ENCODE data around the gene NCOA7.

DNA sequence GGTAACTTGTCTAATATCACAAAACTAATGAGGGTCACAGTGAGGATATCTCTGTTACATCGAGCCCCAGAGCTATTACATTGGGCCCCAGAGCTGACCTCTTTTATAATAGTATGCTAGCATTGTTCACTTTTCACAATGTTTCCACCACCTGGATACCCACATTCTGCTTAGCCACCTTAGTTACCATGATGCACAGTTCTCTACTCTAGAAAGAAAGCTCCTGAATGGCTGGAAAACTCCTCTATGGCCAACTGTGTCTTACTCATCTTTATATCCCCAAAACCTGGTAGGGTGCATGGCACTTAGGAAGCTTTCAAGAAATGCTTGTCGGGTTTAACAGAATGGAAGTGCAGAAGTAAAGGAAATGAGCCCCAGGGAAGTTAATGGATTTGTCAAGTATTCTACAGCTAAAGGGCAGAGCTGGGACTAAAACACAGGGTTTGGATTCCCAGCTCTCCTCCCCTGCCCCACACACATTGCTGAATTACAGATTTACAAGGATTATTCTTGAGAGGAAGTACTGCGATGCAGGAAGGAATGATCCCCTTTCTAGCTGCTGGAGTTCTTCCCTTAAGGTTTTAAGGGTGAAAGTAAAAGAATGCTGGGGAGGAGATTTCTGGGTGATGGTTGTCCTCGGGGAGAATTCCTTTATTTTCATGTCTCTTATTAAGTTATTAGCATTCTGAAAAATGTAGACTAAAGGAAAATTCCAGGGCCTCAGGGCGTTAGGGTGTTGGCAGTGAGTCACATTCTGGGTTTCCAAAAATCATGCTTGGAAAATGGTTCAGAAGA is 149.7 kb downstream of the NCOA7 start:
- TF ChIP-seq, protein P1, sequence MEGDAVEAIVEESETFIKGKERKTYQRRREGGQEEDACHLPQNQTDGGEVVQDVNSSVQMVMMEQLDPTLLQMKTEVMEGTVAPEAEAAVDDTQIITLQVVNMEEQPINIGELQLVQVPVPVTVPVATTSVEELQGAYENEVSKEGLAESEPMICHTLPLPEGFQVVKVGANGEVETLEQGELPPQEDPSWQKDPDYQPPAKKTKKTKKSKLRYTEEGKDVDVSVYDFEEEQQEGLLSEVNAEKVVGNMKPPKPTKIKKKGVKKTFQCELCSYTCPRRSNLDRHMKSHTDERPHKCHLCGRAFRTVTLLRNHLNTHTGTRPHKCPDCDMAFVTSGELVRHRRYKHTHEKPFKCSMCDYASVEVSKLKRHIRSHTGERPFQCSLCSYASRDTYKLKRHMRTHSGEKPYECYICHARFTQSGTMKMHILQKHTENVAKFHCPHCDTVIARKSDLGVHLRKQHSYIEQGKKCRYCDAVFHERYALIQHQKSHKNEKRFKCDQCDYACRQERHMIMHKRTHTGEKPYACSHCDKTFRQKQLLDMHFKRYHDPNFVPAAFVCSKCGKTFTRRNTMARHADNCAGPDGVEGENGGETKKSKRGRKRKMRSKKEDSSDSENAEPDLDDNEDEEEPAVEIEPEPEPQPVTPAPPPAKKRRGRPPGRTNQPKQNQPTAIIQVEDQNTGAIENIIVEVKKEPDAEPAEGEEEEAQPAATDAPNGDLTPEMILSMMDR (IDR thresholded peaks at IDR 0.05): no peak
- TF ChIP-seq EZH2 (IDR thresholded peaks at IDR 0.05): no peak
